HG02678 (cell line): ENCODE data around the gene CHST11.
A peak's percentile ranks its signal among the peaks of the same experiment; 100 is the strongest.

Experiments used
- ATAC-seq: cut with Tn5 transposase; IDR thresholded peaks from one replicate; pipeline ENCODE4 v1.9.1; 2021; ENCODE audit warnings: mild to moderate bottlenecking, moderate library complexity; ENCODE audit not compliant: unreplicated experiment

The CHST11 gene

GRCh38 chr12:104427547-104427938 is 29.2 kb upstream of the CHST11 start:
- ATAC-seq: no peak

- no peak for ATAC-seq
Observed at GRCh38 chr12:104433061-104433460, 23.7 kb upstream of the CHST11 start.

DNA sequence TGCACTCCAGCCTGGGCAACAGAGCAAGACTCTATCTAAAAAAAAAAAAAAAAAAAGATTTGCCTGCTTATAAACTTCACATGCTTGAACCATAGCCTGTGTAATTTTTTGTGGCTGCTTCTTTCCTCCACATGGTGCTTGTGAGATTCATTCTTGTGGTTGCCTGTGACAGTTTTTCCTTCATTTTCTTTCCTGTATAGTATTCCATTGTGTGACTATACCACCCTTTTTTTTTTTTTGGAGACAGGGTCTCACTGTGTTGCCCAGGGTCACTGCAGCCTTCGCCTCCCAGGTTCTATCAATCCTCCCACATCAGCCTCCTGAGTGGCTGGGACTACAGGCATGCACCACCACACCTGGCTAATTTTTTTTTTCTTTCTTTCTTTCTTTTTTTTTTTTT is 22.6 kb upstream of the CHST11 start:
- ATAC-seq: no peak

GRCh38 chr12:104435175-104435574 is 21.6 kb upstream of the CHST11 start:
- ATAC-seq: no peak

GRCh38 chr12:104435765-104436164 is 21.0 kb upstream of the CHST11 start:
- no peak for ATAC-seq

DNA sequence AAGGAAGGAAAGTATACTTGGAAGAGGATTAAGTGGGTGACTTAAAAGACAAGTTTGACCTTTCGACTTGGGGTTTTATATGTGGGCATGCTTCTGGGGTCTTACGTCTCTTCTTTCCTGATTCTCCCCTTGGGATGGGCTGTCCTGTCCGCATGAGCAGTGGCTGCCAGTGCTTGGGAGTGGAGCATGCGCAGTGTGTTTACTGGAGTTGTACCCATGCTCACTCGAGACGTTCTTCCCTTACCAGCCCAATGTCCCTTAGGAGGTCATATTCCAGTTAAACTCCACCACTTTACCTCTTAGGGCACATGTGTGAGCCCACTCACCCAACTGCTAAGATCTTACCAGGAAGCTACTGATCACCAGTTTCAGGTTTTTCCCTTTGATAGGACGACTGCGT is 20.0 kb upstream of the CHST11 start:
- ATAC-seq: no peak

DNA sequence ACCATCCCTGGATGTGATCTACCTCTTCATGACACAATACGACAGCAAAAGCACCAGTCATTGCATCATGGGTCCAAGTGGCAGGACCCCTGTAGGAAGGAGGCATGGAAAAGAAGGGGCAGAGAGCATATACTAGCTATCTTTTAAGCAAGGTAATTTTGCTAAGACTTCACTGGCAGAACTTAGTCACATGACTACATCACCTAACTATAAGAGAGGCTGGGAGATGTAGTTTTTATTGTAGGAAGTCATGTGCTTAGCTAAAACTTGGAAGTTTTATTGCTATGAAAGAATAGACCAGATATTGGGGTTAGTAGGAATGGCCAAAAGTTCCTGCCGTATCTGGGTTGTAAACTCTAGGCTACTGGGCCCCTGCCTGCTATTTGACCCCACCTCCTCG is 18.6 kb upstream of the CHST11 start:
- no peak for ATAC-seq

GRCh38 chr12:104439137-104439536 is 17.6 kb upstream of the CHST11 start:
- ATAC-seq: no peak

DNA sequence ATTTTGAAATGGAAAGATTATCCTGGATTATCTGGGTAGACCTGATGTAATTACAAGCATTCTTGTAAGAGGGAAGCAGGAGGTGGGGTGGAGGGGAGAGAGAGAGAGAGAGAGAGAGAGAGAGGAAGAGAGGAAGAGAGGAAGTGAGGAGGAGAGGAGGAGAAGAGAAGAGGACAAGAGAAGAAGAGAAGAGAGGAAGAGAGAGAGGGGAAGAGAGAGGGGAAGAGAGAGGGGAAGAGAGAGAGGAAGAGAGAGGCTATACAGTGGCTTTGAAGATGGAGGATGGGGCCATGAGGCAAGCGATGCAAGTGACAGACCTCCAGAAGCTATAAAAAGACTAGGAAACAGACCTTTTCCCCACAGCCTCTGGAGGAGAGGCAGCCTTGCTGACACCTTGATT is 13.7 kb upstream of the CHST11 start:
- no peak for ATAC-seq

GRCh38 chr12:104446646-104447421 is 9.9 kb upstream of the CHST11 start:
- ATAC-seq: no peak

DNA sequence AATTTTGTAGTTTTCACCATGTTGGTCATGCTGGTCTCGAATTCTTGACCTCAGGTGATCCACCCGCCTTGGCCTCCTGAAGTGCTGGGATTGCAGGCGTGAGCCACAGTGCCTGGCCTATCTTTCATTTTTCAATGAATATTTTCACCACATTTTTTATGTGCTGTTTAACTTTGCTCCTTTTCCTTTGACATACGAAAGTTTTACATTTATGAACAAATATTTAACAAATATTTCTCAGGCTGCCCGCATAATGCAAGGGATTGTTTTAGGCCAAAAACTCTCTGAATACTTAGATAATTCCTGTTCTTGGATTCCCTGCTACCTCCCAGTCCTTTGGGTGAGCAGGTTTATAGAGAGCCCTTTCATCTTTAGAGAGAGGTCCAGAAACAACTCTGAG is 8.7 kb upstream of the CHST11 start:
- no peak for ATAC-seq

DNA sequence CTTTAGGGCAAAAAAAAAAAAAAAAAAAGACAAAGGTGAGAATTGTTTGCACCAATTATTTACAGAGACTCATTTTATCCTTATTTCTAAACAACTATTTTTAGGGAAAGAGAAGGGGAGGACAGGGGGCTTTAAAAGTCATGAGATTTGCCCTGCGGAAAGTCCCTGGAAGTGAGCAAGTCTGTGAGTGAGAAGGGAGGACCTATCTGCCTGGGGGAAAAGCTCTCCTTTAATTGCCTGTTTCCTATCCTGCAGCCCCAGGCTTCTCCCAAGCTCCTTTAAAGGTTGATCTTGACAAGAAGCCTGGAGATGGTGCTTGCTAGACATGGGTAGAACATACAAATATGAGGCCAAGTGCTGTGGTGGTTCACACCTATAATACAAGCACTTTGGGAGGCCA is 8.3 kb upstream of the CHST11 start:
- ATAC-seq: no peak

DNA sequence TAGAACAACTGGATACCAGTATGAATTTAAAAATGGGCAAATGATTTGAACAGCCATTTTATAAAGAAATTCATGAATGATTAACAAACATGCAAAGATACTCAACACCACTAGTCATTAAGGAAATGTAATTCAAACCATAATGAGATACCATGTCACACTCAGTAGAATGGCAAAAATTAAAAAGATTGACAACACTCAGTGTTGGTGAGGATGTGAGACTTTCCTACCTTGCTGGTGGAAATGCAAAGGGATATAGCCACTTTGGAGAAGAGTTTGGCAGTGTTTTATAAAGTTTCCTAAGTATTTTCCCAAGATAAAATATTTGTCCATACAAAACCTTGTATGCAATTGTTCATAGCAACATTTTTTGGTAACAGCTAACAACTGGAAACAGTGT is 6.0 kb upstream of the CHST11 start:
- ATAC-seq: no peak

- no peak for ATAC-seq
Observed at GRCh38 chr12:104452087-104452486, 4.7 kb upstream of the CHST11 start.

DNA sequence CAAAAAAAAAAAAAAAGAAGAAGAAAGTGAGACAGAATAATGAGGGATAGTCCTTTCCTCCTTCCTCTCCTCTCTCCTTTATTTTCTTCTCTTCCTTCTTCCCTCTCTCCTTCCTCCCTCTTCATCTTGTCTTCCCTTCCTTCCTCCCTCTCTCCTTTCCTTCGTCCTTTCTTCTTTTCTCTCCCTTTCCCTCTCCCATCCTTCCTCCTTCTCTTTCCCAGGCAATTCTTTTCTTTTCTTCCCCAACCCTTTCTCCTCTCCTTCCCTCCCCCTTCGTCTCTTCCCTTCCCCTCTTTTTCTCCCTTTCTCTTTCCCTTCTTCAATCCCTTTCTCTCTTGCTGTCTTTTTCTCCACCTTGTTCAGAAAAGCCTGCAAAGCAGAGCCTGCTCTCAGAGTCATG is 3.6 kb upstream of the CHST11 start:
- no peak for ATAC-seq

DNA sequence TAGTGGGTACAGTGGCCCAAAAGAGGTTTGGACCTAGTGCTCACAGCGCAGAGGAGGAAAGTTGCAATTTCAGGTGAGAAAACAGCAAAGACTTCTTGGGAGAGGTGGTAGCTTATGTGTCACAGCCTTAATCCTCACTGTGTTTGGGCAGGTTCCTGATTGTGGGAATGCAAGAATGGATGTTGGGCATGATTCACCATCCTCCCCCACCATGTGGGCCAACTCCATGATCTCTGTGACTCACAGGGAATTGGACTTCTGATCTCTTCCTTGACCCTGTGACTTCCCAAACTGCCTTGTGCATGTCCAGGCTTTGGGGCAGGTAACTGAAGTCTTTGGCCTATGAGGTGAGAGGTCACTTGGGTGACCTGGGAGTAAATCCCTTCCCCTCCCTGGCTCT is 1.8 kb upstream of the CHST11 start:
- ATAC-seq: no peak

GRCh38 chr12:104455578-104456416 is 951 bp upstream of the CHST11 start:
- ATAC-seq: no peak

GRCh38 chr12:104456950-104457745 is 400 bp downstream of the CHST11 start:
- ATAC-seq: peak; percentile 27

DNA sequence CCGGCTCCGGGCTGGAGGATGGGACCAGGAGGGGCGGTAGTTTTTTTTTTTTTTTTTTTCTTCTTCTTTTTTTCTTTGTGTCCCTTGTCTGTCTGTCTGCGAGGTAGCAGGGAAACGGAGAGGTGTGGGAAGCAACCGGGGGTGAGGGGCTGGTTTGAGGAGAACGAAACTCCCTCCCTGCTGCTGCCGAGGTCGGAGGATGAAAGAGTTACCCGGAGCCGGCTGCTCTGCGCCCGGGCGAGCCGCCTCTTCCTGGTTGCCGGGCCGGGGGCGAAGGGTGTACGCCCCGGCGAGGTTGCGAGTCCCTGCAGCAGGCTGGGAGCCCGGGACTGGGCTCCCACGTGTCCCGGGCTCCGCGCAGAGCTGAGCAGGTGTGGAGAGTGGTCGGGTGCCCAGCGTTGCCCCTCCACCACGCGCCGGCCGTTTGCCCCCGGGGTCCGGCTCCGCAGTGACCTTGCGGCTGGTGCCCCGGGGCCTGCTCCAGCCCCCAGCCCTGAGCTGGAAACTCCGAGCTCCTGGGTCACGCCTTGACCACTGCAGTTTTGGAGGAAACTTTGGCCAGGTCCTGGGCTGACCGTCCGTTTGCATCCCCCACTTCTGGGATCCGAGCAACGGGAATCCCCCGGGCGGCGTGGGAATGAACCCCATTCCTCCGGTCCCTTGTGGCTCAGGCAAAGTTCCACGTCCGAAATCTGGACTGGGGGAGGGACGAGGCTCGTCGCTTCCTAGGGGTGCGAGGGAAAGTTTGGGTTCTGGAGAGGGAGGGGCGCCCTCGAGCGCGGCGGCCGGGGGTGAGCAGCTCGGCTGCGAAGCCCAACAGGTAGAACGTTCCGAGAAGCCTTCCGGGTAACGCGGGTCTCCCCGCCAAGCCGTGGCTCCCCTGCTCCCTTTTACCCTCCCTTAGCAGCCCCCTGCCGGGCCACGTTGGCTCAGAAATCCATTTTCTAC is 1.3 kb downstream of the CHST11 start:
- no peak for ATAC-seq

GRCh38 chr12:104458694-104459367 is 2.1 kb downstream of the CHST11 start:
- ATAC-seq: no peak
